ENCODE data around the gene TSFM.

GRCh38 chr12:57767876-57768275, 14.7 kb upstream of the TSFM start:
- TF ChIP-seq POLR2A (IDR thresholded peaks at IDR 0.05) = no peak
- TF ChIP-seq, protein P1, sequence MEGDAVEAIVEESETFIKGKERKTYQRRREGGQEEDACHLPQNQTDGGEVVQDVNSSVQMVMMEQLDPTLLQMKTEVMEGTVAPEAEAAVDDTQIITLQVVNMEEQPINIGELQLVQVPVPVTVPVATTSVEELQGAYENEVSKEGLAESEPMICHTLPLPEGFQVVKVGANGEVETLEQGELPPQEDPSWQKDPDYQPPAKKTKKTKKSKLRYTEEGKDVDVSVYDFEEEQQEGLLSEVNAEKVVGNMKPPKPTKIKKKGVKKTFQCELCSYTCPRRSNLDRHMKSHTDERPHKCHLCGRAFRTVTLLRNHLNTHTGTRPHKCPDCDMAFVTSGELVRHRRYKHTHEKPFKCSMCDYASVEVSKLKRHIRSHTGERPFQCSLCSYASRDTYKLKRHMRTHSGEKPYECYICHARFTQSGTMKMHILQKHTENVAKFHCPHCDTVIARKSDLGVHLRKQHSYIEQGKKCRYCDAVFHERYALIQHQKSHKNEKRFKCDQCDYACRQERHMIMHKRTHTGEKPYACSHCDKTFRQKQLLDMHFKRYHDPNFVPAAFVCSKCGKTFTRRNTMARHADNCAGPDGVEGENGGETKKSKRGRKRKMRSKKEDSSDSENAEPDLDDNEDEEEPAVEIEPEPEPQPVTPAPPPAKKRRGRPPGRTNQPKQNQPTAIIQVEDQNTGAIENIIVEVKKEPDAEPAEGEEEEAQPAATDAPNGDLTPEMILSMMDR (IDR thresholded peaks at IDR 0.05) = no peak

Data from lower leg skin (tissue), 3 donors.